Measurements from ENCODE around the gene FICD. TPM values are rescaled to one million over a fixed set of nuclear protein-coding genes. Genes with fewer than 3 reads are reported as not detected.

The FICD gene
- total and polyA plus RNA-seq, 9 of the 15 experiments (the other 6 are each of a cell fraction or from before 2014, with no cell fraction given) = 0.88 to 4.5 (median 1.9) TPM

DNA sequence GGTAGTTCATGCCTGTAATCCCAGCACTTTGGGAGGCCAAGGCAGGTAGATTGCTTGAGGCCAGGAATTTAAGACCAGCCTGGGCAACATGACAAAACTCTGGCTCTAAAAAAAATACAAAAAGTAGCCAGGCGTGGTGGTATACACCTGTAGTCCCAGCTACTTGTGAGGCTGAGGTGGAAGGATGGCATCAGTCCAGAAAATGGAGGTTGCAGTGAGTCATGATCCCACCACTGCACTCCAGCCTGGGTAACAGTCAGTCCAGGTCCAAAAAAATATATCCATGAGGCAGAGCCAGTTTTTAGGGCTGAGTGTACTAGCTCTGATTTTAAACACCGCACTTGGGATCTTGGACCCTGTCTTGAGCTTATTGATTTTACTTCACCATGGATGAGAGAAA lies 30.6 kb upstream of the FICD start:
- Histone ChIP-seq H4K20me1 (replicated peaks; ENCODE audit: control insufficient read depth, insufficient read depth, low read length) (no peaks in the 10 kb centered on the region), H3K4me2 (ENCODE audit: insufficient read depth, low read length) (no peak overlapping the region), H3K27ac (ENCODE audit: extremely low read depth, low read depth, low read length) (no peak overlapping the region), H3K36me3 (ENCODE audit: control insufficient read depth, insufficient read depth, low read length) (no peaks in the 10 kb centered on the region), H3K9me1 (ENCODE audit: control insufficient read depth, insufficient read depth, low read length) (no peaks in the 10 kb centered on the region), H3K79me2 (ENCODE audit: control insufficient read depth, insufficient read depth, low read length) (no peaks in the 10 kb centered on the region), H3K27me3 (ENCODE audit: control insufficient read depth in 2 of 2, insufficient read depth in 2 of 2, low read length in 2 of 2) (no peaks in the 10 kb centered on the region), H3K9ac (ENCODE audit: insufficient read depth in 1 of 2, low read depth in 2 of 2, low read length in 2 of 2) (no peak overlapping the region), H3K9me3 (replicated peaks; ENCODE audit: control insufficient read depth, insufficient read depth, low read depth, low read length) (peaks cover 5% of the 10 kb centered on the region; the same call in 1 of the 2 replicates), H3K4me3 (no peak overlapping the region), H3K4me1 (replicated peaks in 1 of 2; ENCODE audit: control insufficient read depth in 2 of 2, insufficient read depth in 2 of 2, low read length in 2 of 2) (peaks cover 13 to 22% of the 10 kb centered on the region in 2 experiments; a peak in 4 of 5 replicates), H2AFZ (ENCODE audit: low read depth, low read length) (no peak overlapping the region)
- CTCF ChIA-PET (ENCODE audit: low intra/inter-chr PET ratio) = no interaction called here
- 63% methylated on average over 2 of the region's 2 CpGs for whole genome bisulfite sequencing (ENCODE audit: insufficient coverage, low coverage, missing lambda C conversion rate)
- intact Hi-C loops (cut with micrococcal nuclease) (no loop called here), in situ Hi-C loops (cut with MboI) (no loop called here)
- ATAC-seq (no peak), DNase-seq (ENCODE audit: extremely low read depth in 1 of 4, low spot score in 3 of 4) (no peak), FAIRE-seq (no peak)
- POLR2A ChIA-PET = interaction anchor here (0.5 to 0.6 kb wide), 2 partner anchors 12 to 1924 kb away, joined by 3 read pairs; no protein-coding TSS in a partner anchor
- 0 out of 2 replicates have a peak, but pooled peaks have one; percentile 14 for TF ChIP-seq NFIC (IDR thresholded peaks at IDR 0.05)
- no peak for TF ChIP-seq ZNF407 (IDR thresholded peaks at IDR 0.05; ENCODE audit: low read depth)
- TF ChIP-seq NR2F6 (CRISPR knock-in tag; IDR thresholded peaks at IDR 0.05) = no peak
- no peak for TF ChIP-seq ZBTB17 (CRISPR knock-in tag; IDR thresholded peaks at IDR 0.05)
- no TSS peak for BruUV-seq (replicated peaks)

Data from K562 (cell line).